Transverse colon (tissue), 3 donors: ENCODE measurements around the gene TNFRSF25.

ENCODE experiments used
- EP300 ChIP-seq: sonication (generic); formaldehyde crosslinking; IDR thresholded peaks from one replicate; pipeline ENCODE4 v1.6.1; 2017; ENCODE audit warnings: antibody characterized with exemption, low read depth
- POLR2A ChIP-seq: fragments of 450-650 bp; IDR thresholded peaks from one replicate; pipeline ENCODE4 v1.6.1; 2016; ENCODE audit warnings: antibody characterized with exemption, mild to moderate bottlenecking, moderate library complexity
- TF ChIP-seq, protein P1 (sequence below), 5 experiments: fragments of 200-600 bp in 3 of 5; fragments of 450-650 bp in 2 of 5; sonication (generic) in 3 of 5; IDR thresholded peaks; 1 replicate in 2 of 5; 2 replicates in 3 of 5; pipeline ENCODE4 v1.5.1; 2016 to 2017; ENCODE audit warnings: antibody characterized with exemption in 5 of 5, inconsistent platforms in 3 of 5, mild to moderate bottlenecking in 2 of 5, moderate library complexity in 1 of 5

DNA sequence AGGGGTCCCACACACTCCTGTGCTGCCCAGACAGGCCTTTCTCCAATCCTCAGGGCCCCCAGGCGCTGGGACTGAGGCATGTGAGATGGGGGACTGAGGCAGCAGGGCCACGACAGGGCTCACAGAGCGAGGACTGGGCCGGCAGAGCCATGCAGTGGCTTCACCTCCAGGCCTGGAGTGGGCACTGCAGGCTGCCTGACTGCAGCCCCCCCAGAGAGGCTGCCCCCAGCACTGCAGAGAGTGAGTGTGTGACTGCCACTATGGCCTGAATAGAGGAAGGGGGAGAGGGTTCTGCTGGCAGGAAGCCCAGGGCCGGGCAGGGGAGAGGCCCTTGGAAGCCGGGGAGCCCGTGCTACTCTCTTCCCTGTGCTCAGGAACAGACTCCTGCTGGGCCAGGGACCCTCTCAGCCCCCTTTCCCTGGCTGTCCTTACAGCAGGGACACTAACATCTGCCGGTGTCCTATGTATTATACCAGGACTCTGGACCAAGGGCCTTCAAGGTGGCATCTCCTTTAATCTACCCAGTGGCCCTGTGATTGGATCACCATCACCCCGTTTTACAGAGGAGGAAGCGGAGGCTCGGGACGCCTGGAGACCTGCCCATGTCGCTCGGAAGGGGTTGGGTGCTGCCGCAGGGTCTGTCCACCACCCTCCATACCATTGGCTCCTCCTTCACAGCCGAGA is 45.7 kb upstream of the TNFRSF25 start:
- TF ChIP-seq POLR2A (no peak), EP300 (no peak)
- TF ChIP-seq, protein P1, sequence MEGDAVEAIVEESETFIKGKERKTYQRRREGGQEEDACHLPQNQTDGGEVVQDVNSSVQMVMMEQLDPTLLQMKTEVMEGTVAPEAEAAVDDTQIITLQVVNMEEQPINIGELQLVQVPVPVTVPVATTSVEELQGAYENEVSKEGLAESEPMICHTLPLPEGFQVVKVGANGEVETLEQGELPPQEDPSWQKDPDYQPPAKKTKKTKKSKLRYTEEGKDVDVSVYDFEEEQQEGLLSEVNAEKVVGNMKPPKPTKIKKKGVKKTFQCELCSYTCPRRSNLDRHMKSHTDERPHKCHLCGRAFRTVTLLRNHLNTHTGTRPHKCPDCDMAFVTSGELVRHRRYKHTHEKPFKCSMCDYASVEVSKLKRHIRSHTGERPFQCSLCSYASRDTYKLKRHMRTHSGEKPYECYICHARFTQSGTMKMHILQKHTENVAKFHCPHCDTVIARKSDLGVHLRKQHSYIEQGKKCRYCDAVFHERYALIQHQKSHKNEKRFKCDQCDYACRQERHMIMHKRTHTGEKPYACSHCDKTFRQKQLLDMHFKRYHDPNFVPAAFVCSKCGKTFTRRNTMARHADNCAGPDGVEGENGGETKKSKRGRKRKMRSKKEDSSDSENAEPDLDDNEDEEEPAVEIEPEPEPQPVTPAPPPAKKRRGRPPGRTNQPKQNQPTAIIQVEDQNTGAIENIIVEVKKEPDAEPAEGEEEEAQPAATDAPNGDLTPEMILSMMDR (IDR thresholded peaks at IDR 0.05) = no peak
